HepG2 (cell line): ENCODE results near the gene GTF3C5. TPM values are rescaled to one million over a fixed set of nuclear protein-coding genes. Genes with fewer than 3 reads are reported as not detected.

ENCODE experiments used
- ARNT2 ChIP-seq: sonication (generic); formaldehyde crosslinking; IDR thresholded peaks from 2 replicates; pipeline ENCODE4 v1.8.0; 2022; ENCODE audit warnings: mild to moderate bottlenecking, low read depth, missing genetic modification reagents, moderate library complexity
- CENPBD1 ChIP-seq: sonication (generic); formaldehyde crosslinking; IDR thresholded peaks from 2 replicates; pipeline ENCODE4 v1.8.0; 2022; ENCODE audit warnings: missing genetic modification reagents, low read depth, mild to moderate bottlenecking, borderline replicate concordance
- DNMT1 ChIP-seq: sonication (generic); formaldehyde crosslinking; IDR thresholded peaks from 2 replicates; pipeline ENCODE4 v1.5.1; 2020; ENCODE audit warnings: mild to moderate bottlenecking, missing genetic modification reagents
- GLI4 ChIP-seq: sonication (generic); formaldehyde crosslinking; IDR thresholded peaks from 2 replicates; pipeline ENCODE4 v1.5.1; 2020; ENCODE audit warnings: missing genetic modification reagents, mild to moderate bottlenecking, moderate library complexity, borderline replicate concordance
- GLMP ChIP-seq: sonication (generic); formaldehyde crosslinking; IDR thresholded peaks from 2 replicates; pipeline ENCODE4 v1.9.0; 2021; ENCODE audit warnings: missing genetic modification reagents, mild to moderate bottlenecking, borderline replicate concordance
- HNF1B ChIP-seq: sonication (generic); formaldehyde crosslinking; IDR thresholded peaks from 2 replicates; pipeline ENCODE4 v1.5.1; 2020; ENCODE audit warnings: mild to moderate bottlenecking, moderate library complexity, missing genetic modification reagents
- HNF4G ChIP-seq, 2 experiments: sonication (generic) in 1 of 2; formaldehyde crosslinking in 1 of 2; IDR thresholded peaks; 2 replicates each; pipeline versions ENCODE4 v1.4.0 to v1.6.1; 2011 to 2020; ENCODE audit warnings: borderline replicate concordance in 2 of 2, low read depth in 2 of 2, mild to moderate bottlenecking in 2 of 2, low read length in 1 of 2, missing genetic modification reagents in 1 of 2, moderate library complexity in 1 of 2
- HOXA5 ChIP-seq: sonication (generic); formaldehyde crosslinking; IDR thresholded peaks from 2 replicates; pipeline ENCODE4 v1.4.0; 2020; ENCODE audit warnings: missing genetic modification reagents
- MEF2D ChIP-seq: sonication (generic); formaldehyde crosslinking; IDR thresholded peaks from 2 replicates; pipeline ENCODE4 v1.5.1; 2020; ENCODE audit warnings: mild to moderate bottlenecking, missing genetic modification reagents
- PHF21A ChIP-seq: sonication (generic); formaldehyde crosslinking; IDR thresholded peaks from 2 replicates; pipeline ENCODE4 v1.5.0; 2020; ENCODE audit warnings: mild to moderate bottlenecking, missing genetic modification reagents
- REL ChIP-seq: sonication (generic); formaldehyde crosslinking; conservative IDR thresholded peaks from 2 replicates; pipeline ENCODE4 v1.8.0; 2022; ENCODE audit warnings: mild to moderate bottlenecking, missing genetic modification reagents, moderate library complexity
- SRSF4 ChIP-seq: fragments of 200-400 bp; formaldehyde crosslinking; IDR thresholded peaks from one replicate; pipeline ENCODE4 v1.6.1; 2018; ENCODE audit warnings: mild to moderate bottlenecking, low read depth, low read length, moderate library complexity; ENCODE audit not compliant: poor library complexity, severe bottlenecking
- TBX3 ChIP-seq: fragments of 450-650 bp; IDR thresholded peaks from 2 replicates; pipeline ENCODE4 v1.6.1; 2017; ENCODE audit warnings: antibody characterized with exemption, mild to moderate bottlenecking, inconsistent platforms, borderline replicate concordance
- ZBTB2 ChIP-seq: sonication (generic); formaldehyde crosslinking; IDR thresholded peaks from 2 replicates; pipeline ENCODE4 v1.8.0; 2022; ENCODE audit warnings: low read depth, missing genetic modification reagents
- ZBTB33 ChIP-seq: sonication (generic); formaldehyde crosslinking; IDR thresholded peaks from 2 replicates; pipeline ENCODE4 v1.4.0; 2020; ENCODE audit warnings: missing genetic modification reagents
- ZNF136 ChIP-seq: sonication (generic); formaldehyde crosslinking; IDR thresholded peaks from 2 replicates; pipeline ENCODE4 v1.8.1; 2022; ENCODE audit warnings: low read depth, mild to moderate bottlenecking, moderate library complexity, missing genetic modification reagents
- ZNF143 ChIP-seq: sonication (generic); formaldehyde crosslinking; IDR thresholded peaks from 2 replicates; pipeline ENCODE4 v1.4.0; 2020; ENCODE audit warnings: missing genetic modification reagents
- ZNF160 ChIP-seq: sonication (generic); formaldehyde crosslinking; IDR thresholded peaks from 2 replicates; pipeline ENCODE4 v1.8.0; 2022; ENCODE audit warnings: mild to moderate bottlenecking, inconsistent platforms, missing genetic modification reagents
- ZNF484 ChIP-seq: sonication (generic); formaldehyde crosslinking; IDR thresholded peaks from 2 replicates; pipeline ENCODE4 v1.5.1; 2020; ENCODE audit warnings: mild to moderate bottlenecking, low read depth, missing genetic modification reagents, borderline replicate concordance
- ZNF737 ChIP-seq: sonication (generic); formaldehyde crosslinking; IDR thresholded peaks from 2 replicates; pipeline ENCODE4 v1.5.0; 2020; ENCODE audit warnings: missing genetic modification reagents, mild to moderate bottlenecking, borderline replicate concordance
- ZNF839 ChIP-seq: sonication (generic); formaldehyde crosslinking; IDR thresholded peaks from 2 replicates; pipeline ENCODE4 v1.4.0; 2020; ENCODE audit warnings: missing genetic modification reagents, mild to moderate bottlenecking, borderline replicate concordance
- polyA plus RNA-seq, 8 experiments: library from polyadenylated mRNA; depleted of rRNA in 3 of 8; stranded (reverse) in 7 of 8; unstranded in 1 of 8; fragments of >200 nt; fragmentation: Illumina TruSeq in 4 of 8; extraction: Trizol in 4 of 8; gene quantifications; 2 replicates each; pipeline versions ENCODE4 v1.2.1 to v1.2.3, GENCODE V29; 2011 to 2016; ENCODE audit warnings: low read depth in 4 of 8, missing spikeins in 1 of 8, mixed read lengths in 1 of 8; ENCODE audit not compliant: insufficient read depth in 1 of 8
- total RNA-seq, 5 experiments: library from RNA; depleted of rRNA; stranded (reverse); fragments of >200 nt; fragmentation: Illumina TruSeq; extraction: Trizol; gene quantifications; 2 replicates each; pipeline ENCODE4 v1.2.3, GENCODE V29; 2016; ENCODE audit warnings: low read depth in 1 of 5
- TF ChIP-seq, protein P1 (sequence below): sonication (generic); formaldehyde crosslinking; IDR thresholded peaks from 2 replicates; pipeline ENCODE4 v1.4.0; 2020; ENCODE audit warnings: mild to moderate bottlenecking, missing genetic modification reagents

The GTF3C5 gene
- total and polyA plus RNA-seq, 2 of the 13 experiments (the other 11 are each of a cell fraction or from before 2014, with no cell fraction given), result 66.9 to 92.6 TPM

DNA sequence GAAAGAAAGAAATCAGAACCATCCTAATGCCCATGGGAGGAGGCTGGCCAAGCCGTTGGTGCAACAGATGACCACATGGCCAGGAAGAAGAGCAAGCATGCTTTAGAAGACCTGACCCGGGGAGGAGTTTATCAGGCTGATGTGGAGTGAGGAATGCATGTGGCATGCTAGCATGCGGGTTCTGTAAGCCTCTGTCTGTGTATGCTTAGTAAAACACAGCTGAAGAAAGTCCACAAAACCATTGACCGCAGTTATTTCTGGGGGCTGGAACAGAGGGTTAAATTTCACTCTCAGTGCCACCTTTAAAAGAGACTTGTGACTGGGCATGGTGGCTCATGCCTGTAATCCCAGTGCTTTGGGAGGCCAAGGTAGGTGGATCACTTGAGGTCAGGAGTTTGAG is 33.2 kb upstream of the GTF3C5 start (continued):
- no peak for TF ChIP-seq GLMP
- no peak for TF ChIP-seq CENPBD1 (CRISPR knock-in tag)
- no peak for TF ChIP-seq ARNT2 (CRISPR knock-in tag)
- no peak for TF ChIP-seq GLI4 (CRISPR knock-in tag)
- TF ChIP-seq HNF1B (CRISPR knock-in tag), result 0 out of 2 replicates have a peak, but pooled peaks have one; percentile 51
- no peak for TF ChIP-seq ZBTB2 (CRISPR knock-in tag)
- TF ChIP-seq ZNF839 (CRISPR knock-in tag), result no peak
- no peak for TF ChIP-seq ZNF737
- no peak for TF ChIP-seq ZNF160 (CRISPR knock-in tag)
- 0 out of 2 replicates have a peak, but pooled peaks have one; percentile 45 for TF ChIP-seq PHF21A (CRISPR knock-in tag)
- no peak for TF ChIP-seq REL
- no peak for TF ChIP-seq TBX3
- TF ChIP-seq HNF4G (IDR thresholded peaks at IDR 0.05; ENCODE audit: borderline replicate concordance, low read depth, low read length), result no peak
- no peak for TF ChIP-seq HNF4G (CRISPR knock-in tag; IDR thresholded peaks at IDR 0.05; ENCODE audit: borderline replicate concordance, low read depth)
- TF ChIP-seq ZBTB33 (CRISPR knock-in tag), result no peak
- no peak for TF ChIP-seq ZNF143 (CRISPR knock-in tag)
- no peak for TF ChIP-seq ZNF484 (CRISPR knock-in tag)
- TF ChIP-seq, protein P1, sequence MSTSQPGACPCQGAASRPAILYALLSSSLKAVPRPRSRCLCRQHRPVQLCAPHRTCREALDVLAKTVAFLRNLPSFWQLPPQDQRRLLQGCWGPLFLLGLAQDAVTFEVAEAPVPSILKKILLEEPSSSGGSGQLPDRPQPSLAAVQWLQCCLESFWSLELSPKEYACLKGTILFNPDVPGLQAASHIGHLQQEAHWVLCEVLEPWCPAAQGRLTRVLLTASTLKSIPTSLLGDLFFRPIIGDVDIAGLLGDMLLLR (CRISPR knock-in tag), result no peak; the same call in 1 of the 2 replicates
- TF ChIP-seq MEF2D (CRISPR knock-in tag), result no peak
- no peak for TF ChIP-seq ZNF136 (CRISPR knock-in tag)
- no peak for TF ChIP-seq SRSF4
- no peak for TF ChIP-seq DNMT1 (CRISPR knock-in tag)
- TF ChIP-seq HOXA5 (CRISPR knock-in tag), result no peak
